GM12872 (cell line): ENCODE data around the gene EEFSEC.

ENCODE experiments used
- CTCF ChIP-seq: IDR thresholded peaks from 3 replicates; pipeline ENCODE4 v1.5.1; 2011; ENCODE audit warnings: low read depth, mild to moderate bottlenecking, low read length, moderate library complexity; ENCODE audit not compliant: insufficient read depth

The EEFSEC gene

GRCh38 chr3:128395046-128395445 lies 241.8 kb downstream of the EEFSEC start:
- TF ChIP-seq CTCF: no peak

- no peak for TF ChIP-seq CTCF
Measured at GRCh38 chr3:128395500-128396162, 242.3 kb downstream of the EEFSEC start.

GRCh38 chr3:128397484-128397883 lies 244.2 kb downstream of the EEFSEC start:
- TF ChIP-seq CTCF: no peak

- no peak for TF ChIP-seq CTCF
Measured at GRCh38 chr3:128398586-128398985, 245.3 kb downstream of the EEFSEC start.

- TF ChIP-seq CTCF: no peak
Measured at GRCh38 chr3:128399221-128399915, 246.1 kb downstream of the EEFSEC start.

- TF ChIP-seq CTCF: no peak
Measured at GRCh38 chr3:128400671-128401070, 247.4 kb downstream of the EEFSEC start.

- TF ChIP-seq CTCF: no peak
Measured at GRCh38 chr3:128402319-128402718, 249.0 kb downstream of the EEFSEC start.
